ENCODE results near the gene UBE2G2. TPM values are rescaled to one million over a fixed set of nuclear protein-coding genes. Genes with fewer than 3 reads are reported as not detected.

UBE2G2 gene
- total and polyA plus RNA-seq, 4 donors: 53.0 to 102 (median 73.2) TPM

GRCh38 chr21:44749116-44749758, 52.4 kb downstream of the UBE2G2 start:
- DNase-seq (ENCODE audit: low read depth in 4 of 6, low spot score in 6 of 6): no peak
- Histone ChIP-seq H3K27me3 (ENCODE audit: control insufficient read depth, insufficient read depth, low read length) (peaks cover 10% of the 10 kb centered on the region), H3K9me3 (ENCODE audit: control insufficient read depth, insufficient read depth, low read length) (no peaks in the 10 kb centered on the region), H3K36me3 (ENCODE audit: control insufficient read depth, insufficient read depth, low read length) (no peaks in the 10 kb centered on the region), H3K4me1 (ENCODE audit: control insufficient read depth, insufficient read depth, low read length) (peaks cover 3% of the 10 kb centered on the region), H3K27ac (ENCODE audit: low read depth, low read length) (no peak overlapping the region), H3K4me3 (ENCODE audit: low read depth, low read length) (no peak overlapping the region)
- 61% methylated on average over 22 of the region's 26 CpGs for WGBS (ENCODE audit: insufficient coverage)

DNA sequence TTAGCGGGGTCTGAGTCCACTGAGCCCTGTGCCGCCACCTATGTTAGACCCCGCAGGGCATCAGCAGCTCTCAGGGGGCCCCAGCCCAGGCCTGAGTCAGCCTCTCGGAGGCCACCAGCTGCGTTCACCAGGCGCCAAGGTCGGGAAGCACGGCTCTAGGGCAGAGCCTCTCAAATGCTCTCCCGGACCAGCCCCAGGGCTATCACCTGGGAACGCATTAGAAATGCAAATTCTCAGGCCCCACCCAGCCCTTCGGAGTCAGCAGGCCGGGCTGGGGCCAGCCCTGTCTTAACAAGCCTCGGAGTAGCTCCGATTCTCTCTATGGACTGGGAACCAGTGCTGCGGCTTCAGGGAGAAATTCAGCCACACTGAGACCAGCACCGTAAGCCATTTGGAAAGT, 53.0 kb downstream of the UBE2G2 start:
- WGBS (ENCODE audit: insufficient coverage): 36% methylated on average over 16 of the region's 16 CpGs
- Histone ChIP-seq H3K36me3 (ENCODE audit: control insufficient read depth, insufficient read depth, low read length) (no peaks in the 10 kb centered on the region), H3K4me1 (ENCODE audit: control insufficient read depth, insufficient read depth, low read length) (peaks cover 3% of the 10 kb centered on the region), H3K4me3 (ENCODE audit: low read depth, low read length) (no peak overlapping the region), H3K27me3 (ENCODE audit: control insufficient read depth, insufficient read depth, low read length) (peaks cover 10% of the 10 kb centered on the region), H3K27ac (ENCODE audit: low read depth, low read length) (no peak overlapping the region), H3K9me3 (ENCODE audit: control insufficient read depth, insufficient read depth, low read length) (no peaks in the 10 kb centered on the region)
- no peak for DNase-seq (ENCODE audit: low read depth in 4 of 6, low spot score in 6 of 6)

GRCh38 chr21:44742418-44743153, 59.0 kb downstream of the UBE2G2 start:
- Histone ChIP-seq H3K9me3 (ENCODE audit: control insufficient read depth, insufficient read depth, low read length) (peaks cover 10% of the 10 kb centered on the region), H3K4me1 (ENCODE audit: control insufficient read depth, insufficient read depth, low read length) (no peaks in the 10 kb centered on the region), H3K4me3 (ENCODE audit: low read depth, low read length) (no peak overlapping the region), H3K27me3 (ENCODE audit: control insufficient read depth, insufficient read depth, low read length) (no peaks in the 10 kb centered on the region), H3K27ac (ENCODE audit: low read depth, low read length) (no peak overlapping the region), H3K36me3 (ENCODE audit: control insufficient read depth, insufficient read depth, low read length) (no peaks in the 10 kb centered on the region)
- DNase-seq (ENCODE audit: low read depth in 4 of 6, low spot score in 6 of 6): peak in 1 of 6 donors; percentile 50
- WGBS (ENCODE audit: insufficient coverage): no CpG with 5 or more reads among the region's 1 CpG

- Histone ChIP-seq H3K4me3 (ENCODE audit: low read depth, low read length) (no peak overlapping the region), H3K4me1 (ENCODE audit: control insufficient read depth, insufficient read depth, low read length) (no peaks in the 10 kb centered on the region), H3K27me3 (ENCODE audit: control insufficient read depth, insufficient read depth, low read length) (no peaks in the 10 kb centered on the region), H3K9me3 (ENCODE audit: control insufficient read depth, insufficient read depth, low read length) (peaks cover 13% of the 10 kb centered on the region), H3K36me3 (ENCODE audit: control insufficient read depth, insufficient read depth, low read length) (no peaks in the 10 kb centered on the region), H3K27ac (ENCODE audit: low read depth, low read length) (no peak overlapping the region)
- no CpG with 5 or more reads among the region's 3 CpGs for WGBS (ENCODE audit: insufficient coverage)
- DNase-seq (ENCODE audit: low read depth in 4 of 6, low spot score in 6 of 6): no peak
Observed at GRCh38 chr21:44741921-44742320, 59.7 kb downstream of the UBE2G2 start.

- H3K4me3 ChIP-seq (ENCODE audit: low read depth, low read length): no peak overlapping the region
- no peak for DNase-seq (ENCODE audit: low read depth in 4 of 6, low spot score in 6 of 6)
- H3K27ac ChIP-seq (ENCODE audit: low read depth, low read length): no peak overlapping the region
- H3K27me3 ChIP-seq (ENCODE audit: control insufficient read depth, insufficient read depth, low read length): no peaks in the 10 kb centered on the region
- WGBS (ENCODE audit: insufficient coverage): 87% methylated on average over 4 of the region's 7 CpGs
- H3K36me3 ChIP-seq (ENCODE audit: control insufficient read depth, insufficient read depth, low read length): no peaks in the 10 kb centered on the region
- H3K4me1 ChIP-seq (ENCODE audit: control insufficient read depth, insufficient read depth, low read length): no peaks in the 10 kb centered on the region
- peaks cover 18% of the 10 kb centered on the region for H3K9me3 ChIP-seq (ENCODE audit: control insufficient read depth, insufficient read depth, low read length)
Observed at GRCh38 chr21:44740742-44741141, 60.9 kb downstream of the UBE2G2 start.

GRCh38 chr21:44739316-44739715, 62.3 kb downstream of the UBE2G2 start:
- Histone ChIP-seq H3K36me3 (ENCODE audit: control insufficient read depth, insufficient read depth, low read length) (no peaks in the 10 kb centered on the region), H3K9me3 (ENCODE audit: control insufficient read depth, insufficient read depth, low read length) (peaks cover 18% of the 10 kb centered on the region), H3K27me3 (ENCODE audit: control insufficient read depth, insufficient read depth, low read length) (no peaks in the 10 kb centered on the region), H3K4me1 (ENCODE audit: control insufficient read depth, insufficient read depth, low read length) (no peaks in the 10 kb centered on the region), H3K27ac (ENCODE audit: low read depth, low read length) (no peak overlapping the region), H3K4me3 (ENCODE audit: low read depth, low read length) (no peak overlapping the region)
- no CpG with 5 or more reads among the region's 1 CpG for WGBS (ENCODE audit: insufficient coverage)
- no peak for DNase-seq (ENCODE audit: low read depth in 4 of 6, low spot score in 6 of 6)

DNA sequence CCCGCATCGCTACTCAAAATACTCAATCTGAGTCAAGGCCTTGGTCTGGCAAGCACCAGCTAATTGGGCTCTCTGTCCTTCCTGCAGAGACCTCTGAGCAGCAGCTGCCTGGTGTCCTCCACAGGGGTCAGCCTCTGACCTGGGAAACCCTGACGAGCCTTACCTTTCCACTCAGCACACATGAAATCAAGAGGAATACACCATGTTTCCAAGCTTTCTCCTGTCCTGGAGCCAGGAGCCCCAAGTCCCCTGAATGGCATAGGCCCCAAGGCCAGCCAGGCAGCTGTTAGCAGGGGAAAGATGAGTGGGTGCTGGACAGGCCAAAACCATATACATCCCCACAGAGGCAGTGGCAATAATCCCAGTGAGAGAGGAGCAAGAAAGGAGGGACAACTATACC, 63.0 kb downstream of the UBE2G2 start:
- DNase-seq (ENCODE audit: low read depth in 4 of 6, low spot score in 6 of 6): no peak

DNA sequence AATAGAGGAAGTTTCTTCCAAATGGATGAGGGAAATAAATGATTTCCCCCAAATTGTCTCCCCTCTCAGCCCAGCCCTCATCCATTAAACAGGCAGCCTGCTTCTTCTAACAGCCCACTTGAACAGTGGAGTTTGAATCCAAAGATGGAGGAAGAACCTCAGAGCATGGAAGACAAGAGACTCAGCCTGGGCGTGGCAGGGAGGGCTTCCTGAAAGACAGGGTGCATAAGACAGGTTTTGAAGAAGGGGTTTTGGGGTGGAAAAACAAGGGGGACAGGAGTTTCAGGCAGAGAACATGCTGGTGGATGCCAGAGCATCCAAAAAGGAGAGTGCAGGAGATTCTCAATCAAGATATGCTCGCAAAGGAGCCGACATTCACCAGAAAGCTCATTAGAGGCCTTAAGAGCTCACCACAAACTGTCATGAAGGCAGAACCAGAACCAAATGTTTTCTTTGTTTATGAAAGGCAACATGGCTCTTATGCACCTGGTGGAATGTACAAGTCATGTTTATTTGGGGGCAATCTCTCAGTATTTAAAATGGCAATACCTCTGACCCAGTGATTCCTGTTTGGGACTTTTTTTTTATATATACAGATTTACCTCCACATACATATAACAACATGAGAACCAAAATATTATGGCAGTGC, 63.8 kb downstream of the UBE2G2 start:
- Histone ChIP-seq H3K27me3 (ENCODE audit: control insufficient read depth, insufficient read depth, low read length) (no peaks in the 10 kb centered on the region), H3K4me3 (ENCODE audit: low read depth, low read length) (no peak overlapping the region), H3K27ac (ENCODE audit: low read depth, low read length) (no peak overlapping the region), H3K36me3 (ENCODE audit: control insufficient read depth, insufficient read depth, low read length) (no peaks in the 10 kb centered on the region), H3K9me3 (ENCODE audit: control insufficient read depth, insufficient read depth, low read length) (peaks cover 18% of the 10 kb centered on the region), H3K4me1 (ENCODE audit: control insufficient read depth, insufficient read depth, low read length) (no peaks in the 10 kb centered on the region)
- WGBS (ENCODE audit: insufficient coverage): 75% methylated on average over 3 of the region's 3 CpGs
- peak in 1 of 6 donors; percentile 20 for DNase-seq (ENCODE audit: low read depth in 4 of 6, low spot score in 6 of 6)

More for the DNA sequence above, 63.0 kb downstream of the UBE2G2 start:
- no peak overlapping the region for H3K27ac ChIP-seq (ENCODE audit: low read depth, low read length)
- H3K9me3 ChIP-seq (ENCODE audit: control insufficient read depth, insufficient read depth, low read length): peaks cover 18% of the 10 kb centered on the region
- H3K36me3 ChIP-seq (ENCODE audit: control insufficient read depth, insufficient read depth, low read length): no peaks in the 10 kb centered on the region
- no peak overlapping the region for H3K4me3 ChIP-seq (ENCODE audit: low read depth, low read length)
- H3K27me3 ChIP-seq (ENCODE audit: control insufficient read depth, insufficient read depth, low read length): no peaks in the 10 kb centered on the region
- WGBS (ENCODE audit: insufficient coverage): 96% methylated on average over 2 of the region's 3 CpGs
- no peaks in the 10 kb centered on the region for H3K4me1 ChIP-seq (ENCODE audit: control insufficient read depth, insufficient read depth, low read length)

- no peaks in the 10 kb centered on the region for H3K27me3 ChIP-seq (ENCODE audit: control insufficient read depth, insufficient read depth, low read length)
- DNase-seq (ENCODE audit: low read depth in 4 of 6, low spot score in 6 of 6): no peak
- no peak overlapping the region for H3K4me3 ChIP-seq (ENCODE audit: low read depth, low read length)
- peaks cover 18% of the 10 kb centered on the region for H3K9me3 ChIP-seq (ENCODE audit: control insufficient read depth, insufficient read depth, low read length)
- 92% methylated on average over 8 of the region's 8 CpGs for WGBS (ENCODE audit: insufficient coverage)
- H3K36me3 ChIP-seq (ENCODE audit: control insufficient read depth, insufficient read depth, low read length): no peaks in the 10 kb centered on the region
- no peak overlapping the region for H3K27ac ChIP-seq (ENCODE audit: low read depth, low read length)
- H3K4me1 ChIP-seq (ENCODE audit: control insufficient read depth, insufficient read depth, low read length): no peaks in the 10 kb centered on the region
Observed at GRCh38 chr21:44736291-44737004, 65.2 kb downstream of the UBE2G2 start.

Measured in spinal cord (tissue), 10 donors.